Nucleus accumbens (tissue), 56 donors: Measurements from ENCODE around the gene SUMO3.
"Not testable (repeated sequence)": the region's sequence is repeated elsewhere in the genome, so short reads cannot be mapped to it uniquely, and the experiment has no call there.

Experiments
- DNase-seq, 56 donors: peaks; one replicate each; lab custom pipeline; 2025; lab: John Stamatoyannopoulos, UW

Gene SUMO3

DNA sequence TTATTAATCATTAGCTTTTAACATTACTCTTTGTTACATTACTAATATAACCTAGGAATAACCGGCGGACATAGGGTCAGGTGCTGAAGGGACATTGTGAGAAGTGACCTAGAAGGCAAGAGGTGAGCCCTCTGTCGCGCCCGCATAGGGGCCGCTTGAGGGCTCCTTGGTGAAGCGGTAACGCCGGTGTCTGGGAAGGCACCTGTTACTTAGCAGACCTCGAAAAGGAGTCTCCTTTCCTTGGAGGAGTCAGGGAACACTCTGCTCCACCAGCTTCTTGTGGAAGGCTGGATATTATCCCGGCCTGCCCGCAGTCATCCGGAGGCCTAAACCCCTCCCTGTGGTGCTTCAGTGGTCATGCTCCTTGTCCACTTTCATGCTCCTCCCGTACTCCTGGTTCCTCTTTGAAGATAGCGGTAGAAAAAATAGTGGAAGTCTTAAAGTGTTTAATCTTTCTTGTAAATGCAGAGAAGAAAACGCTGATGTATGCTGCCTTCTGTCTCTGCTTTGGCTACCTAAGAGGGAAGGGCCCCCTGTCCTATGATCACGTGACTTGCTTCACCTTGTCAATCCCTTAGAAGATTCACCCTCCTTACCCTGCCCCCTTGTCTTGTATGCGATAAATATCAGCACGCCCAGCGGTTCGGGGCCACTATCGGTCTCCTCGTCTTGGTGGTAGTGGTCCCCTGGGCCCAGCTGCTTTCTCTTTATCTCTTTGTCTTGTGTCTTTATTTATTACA lies 14.8 kb upstream of the SUMO3 start:
- not testable (repeated sequence) for DNase-seq

GRCh38 chr21:44831227-44831860 lies 13.5 kb upstream of the SUMO3 start:
- DNase-seq: no peak

GRCh38 chr21:44829507-44830092 lies 11.7 kb upstream of the SUMO3 start:
- DNase-seq: no peak

DNA sequence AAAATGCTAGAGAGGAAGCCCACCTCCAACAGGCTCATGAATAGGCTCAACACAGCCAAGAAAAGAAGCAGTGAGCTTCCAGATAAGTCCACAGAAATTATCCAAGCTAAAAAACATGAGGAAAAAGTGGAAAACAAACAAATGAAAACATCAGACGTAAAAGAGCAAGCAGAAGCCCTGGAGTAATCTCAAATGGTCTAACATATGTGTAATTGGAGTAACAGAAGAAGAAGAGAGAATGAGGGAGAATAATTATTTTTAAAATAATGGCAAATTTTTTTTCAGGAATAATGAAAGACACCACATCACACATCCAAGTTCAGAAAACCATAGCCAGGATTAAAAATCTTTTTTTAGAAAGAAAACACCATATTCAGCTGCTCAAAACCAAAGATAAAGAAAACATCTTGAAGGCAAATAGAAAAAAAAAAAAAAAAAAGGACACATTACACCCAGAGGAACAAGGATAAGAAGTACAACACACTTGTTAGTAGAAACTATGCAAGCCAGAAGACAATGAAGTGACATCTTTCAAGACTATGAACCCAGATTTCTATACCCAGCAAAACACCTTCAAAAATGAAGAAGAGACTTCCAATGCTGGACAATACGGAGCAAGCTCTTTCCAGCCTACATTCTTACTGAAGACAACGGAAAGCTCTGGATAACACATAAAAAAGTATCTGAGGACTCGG lies 10.6 kb upstream of the SUMO3 start:
- no peak for DNase-seq

GRCh38 chr21:44823179-44823660 lies 5.4 kb upstream of the SUMO3 start:
- no peak for DNase-seq

- no peak for DNase-seq
These were observed 4.8 kb upstream of the SUMO3 start for GRCh38 chr21:44822484-44823178.

- no peak for DNase-seq
These were observed 3.0 kb upstream of the SUMO3 start for GRCh38 chr21:44820851-44821250.

- no peak for DNase-seq
These were observed 1.7 kb upstream of the SUMO3 start for GRCh38 chr21:44819283-44820243.

- DNase-seq: no peak
These were observed 764 bp upstream of the SUMO3 start for GRCh38 chr21:44818640-44819011.

GRCh38 chr21:44817506-44817880 lies 369 bp downstream of the SUMO3 start:
- DNase-seq: peak in 55 of 56 donors; percentile 23 to 94 (median 81)

DNA sequence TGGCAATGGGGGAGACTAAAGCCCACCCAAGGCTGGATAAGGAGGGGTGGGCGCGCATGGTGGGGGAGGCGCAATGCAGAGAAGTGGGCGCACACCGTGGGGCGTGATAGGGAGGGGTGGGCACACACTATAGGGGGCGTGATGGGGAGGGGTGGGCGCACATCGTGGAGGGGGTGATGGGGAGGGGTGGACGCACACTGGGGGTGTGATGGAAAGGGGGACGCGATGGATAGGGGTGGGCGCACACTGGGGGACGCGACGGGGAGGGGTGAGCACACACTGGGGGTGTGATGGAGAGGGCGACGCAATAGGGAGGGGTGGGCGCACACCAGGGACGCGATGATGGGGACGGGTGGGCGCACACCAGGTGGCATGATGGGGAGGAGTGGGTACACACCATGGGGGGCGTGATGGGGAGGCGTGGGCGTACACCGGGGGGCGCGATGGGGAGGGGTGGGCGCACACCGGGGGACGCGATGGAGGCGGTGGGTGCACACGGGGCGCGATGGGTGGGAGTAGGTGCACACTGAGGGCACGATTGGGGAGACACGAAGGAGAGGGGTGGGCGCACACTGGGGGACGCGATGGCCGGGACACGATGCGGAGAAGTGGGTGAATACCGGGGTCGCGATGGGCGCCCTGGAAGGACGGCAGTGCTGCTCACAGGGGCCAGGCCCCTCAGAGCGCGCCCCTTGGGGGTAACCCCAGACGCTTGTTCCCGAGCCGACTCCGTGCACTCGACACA lies 929 bp downstream of the SUMO3 start:
- peak in 3 of 56 donors; percentile 13 to 45 (median 22) for DNase-seq

DNA sequence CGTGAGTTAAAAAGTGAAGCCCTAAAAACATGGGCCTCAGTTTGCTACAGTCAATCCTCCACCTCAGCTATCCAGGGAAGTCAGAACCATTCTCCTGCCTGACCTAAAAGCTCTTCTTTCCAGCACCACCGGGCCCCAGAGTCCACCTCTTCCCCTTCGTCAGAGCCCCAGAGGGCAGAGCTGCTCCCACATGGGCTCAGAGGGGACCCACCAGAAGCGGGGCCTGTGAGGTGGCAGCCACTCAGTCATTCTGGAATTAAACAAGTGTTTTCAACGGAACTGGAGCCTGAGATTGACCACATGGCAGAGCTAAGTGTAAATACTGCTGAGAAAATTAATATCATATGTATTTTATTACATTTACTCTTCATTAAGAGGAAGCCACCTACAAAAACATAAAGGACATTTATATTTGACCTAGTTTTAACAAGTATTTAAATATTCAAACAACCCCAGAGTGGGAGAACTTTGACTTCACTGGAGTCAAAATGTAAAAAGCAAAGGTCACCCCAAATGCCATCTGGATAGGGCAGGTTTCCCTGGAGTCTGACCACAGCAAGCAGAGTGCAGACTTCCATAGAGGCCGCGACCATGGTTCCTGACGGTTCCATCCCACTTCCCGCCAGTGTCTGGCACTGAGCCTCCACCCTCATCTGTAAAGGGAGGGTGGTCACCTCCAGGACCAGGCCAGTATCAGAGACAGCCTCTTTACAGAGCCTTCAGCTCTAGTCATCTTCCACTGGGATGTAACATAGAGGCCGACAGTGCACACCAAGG lies 1.8 kb downstream of the SUMO3 start:
- DNase-seq: no peak

GRCh38 chr21:44815225-44815624 lies 2.6 kb downstream of the SUMO3 start:
- DNase-seq: no peak

DNA sequence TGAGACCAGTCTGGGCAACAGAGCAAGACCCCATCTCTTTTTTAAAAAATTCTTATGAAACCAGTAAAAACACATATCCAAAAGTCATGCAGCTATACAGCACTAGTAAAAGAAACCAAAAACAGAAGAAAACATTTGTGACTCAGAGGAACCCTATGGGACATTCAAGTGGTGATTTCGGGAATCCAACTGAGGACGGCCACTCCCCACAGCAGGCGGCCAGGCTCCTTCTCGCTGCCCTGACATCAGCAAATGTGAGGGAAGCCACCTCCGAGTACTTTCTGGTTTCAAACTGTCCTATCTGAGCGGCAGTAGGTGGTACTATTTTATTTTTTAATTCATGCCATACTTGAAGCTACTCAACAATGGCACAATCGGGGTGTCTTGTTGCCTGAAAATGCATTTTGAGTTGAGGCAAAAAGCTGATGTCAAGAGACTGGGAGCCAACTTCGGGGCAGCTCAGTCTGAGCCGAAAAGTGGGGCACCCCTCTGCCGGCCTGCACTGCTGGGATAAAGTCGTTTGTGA lies 3.3 kb downstream of the SUMO3 start:
- DNase-seq: no peak

DNA sequence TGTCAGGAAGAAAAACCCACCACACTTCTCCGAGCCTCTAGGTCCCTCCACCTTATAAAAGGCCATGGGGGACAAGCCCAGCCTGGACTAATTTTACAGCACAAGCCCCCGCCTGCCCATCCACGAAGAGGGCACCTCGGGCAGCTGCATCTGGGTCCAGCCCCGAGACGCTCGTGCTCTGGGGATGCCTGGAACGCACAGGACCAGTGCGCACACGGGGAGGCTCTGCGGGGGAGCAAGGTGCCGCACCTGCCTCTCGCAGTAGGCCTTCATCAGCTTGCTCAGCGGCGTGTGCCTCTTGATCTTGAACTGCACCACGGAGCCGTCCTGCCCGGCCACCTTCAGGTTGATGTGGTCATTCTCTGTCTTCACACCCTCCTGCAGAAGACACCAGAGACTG lies 4.1 kb downstream of the SUMO3 start:
- DNase-seq: no peak

DNA sequence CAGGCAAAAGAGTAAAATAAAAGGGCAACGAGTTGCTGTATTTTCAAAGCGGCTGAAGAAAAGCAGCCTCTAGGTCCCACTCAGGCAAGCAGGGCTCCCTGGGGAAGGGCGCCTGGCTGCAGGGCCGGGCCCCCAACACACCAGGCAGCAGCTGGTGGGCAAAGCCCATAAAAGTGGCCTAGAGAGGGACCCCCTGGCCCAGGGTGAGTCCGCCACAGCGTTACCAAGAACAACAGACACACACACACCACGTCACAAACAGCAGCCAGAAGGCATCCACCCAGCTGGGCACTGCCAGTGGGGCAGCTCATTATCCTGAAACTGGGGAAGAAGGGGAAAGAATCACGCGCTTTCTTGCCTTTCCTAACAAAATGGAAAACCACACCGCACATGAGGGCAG lies 4.7 kb downstream of the SUMO3 start:
- DNase-seq: no peak

DNA sequence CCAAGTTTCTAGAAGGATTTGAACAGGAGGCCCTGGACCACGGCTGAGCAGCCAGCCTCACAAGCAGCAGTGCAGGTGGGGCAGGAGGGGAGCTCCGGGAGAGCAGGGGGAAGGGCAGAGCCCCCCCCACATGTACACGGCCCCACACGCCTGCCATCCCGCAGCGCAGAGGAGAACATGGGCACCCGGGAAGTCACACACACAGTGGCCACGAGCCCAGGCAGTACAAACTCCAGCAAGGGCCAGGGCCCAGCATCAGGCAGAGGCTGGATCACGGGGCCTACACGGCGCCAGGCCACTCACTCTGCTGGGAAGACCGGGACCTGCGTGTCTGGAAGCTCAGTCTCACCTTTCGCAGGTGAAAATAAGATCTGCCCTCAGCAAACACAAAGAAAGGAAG lies 5.2 kb downstream of the SUMO3 start:
- DNase-seq: no peak

DNA sequence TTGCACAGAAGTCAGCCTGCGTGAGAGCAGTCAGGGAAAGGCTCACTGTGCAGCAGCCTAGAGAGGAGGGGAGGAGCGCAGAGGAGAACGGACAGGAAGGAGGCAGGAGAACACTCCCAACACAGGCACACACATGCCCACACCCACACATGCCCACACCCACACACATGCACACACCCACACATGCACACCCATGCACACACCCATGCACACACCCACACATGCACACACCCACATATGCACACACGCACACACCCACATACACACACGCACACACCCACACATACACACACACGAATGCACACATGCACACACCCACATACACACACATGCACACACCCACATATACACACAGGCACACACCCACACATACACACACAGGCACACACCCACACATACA lies 7.1 kb downstream of the SUMO3 start:
- peak in 1 of 56 donors; percentile 29 for DNase-seq
